Activated T-cell treated with anti-CD3 and anti-CD28 coated beads for 4 hours (primary cell): ENCODE results near the gene FERMT2.

Experiments
- DNase-seq: peaks from one replicate; pipeline ENCODE4 v3.0.0-alpha.2; 2020

The FERMT2 gene

GRCh38 chr14:52860910-52861309, 89.9 kb downstream of the FERMT2 start:
- no peak for DNase-seq

GRCh38 chr14:52860209-52860608, 90.6 kb downstream of the FERMT2 start:
- no peak for DNase-seq

DNA sequence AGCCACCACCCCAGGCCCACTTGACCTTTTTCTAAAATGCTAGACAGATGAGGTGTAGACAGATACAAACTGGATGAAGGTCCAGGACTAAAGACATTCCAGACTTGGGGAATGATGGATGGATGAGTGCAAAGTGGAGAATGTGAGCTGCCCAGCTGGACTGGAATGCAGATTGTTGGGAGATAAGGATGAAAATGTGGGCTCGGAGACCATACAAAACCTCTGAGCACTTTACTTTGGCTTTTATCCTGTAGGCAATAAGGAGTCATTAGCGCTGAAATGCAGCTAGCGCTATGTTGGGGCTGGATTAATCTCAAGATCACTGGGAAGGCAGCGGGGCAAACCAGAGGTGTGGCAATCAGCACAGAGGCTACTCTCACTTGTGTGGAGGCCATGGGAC, 94.7 kb downstream of the FERMT2 start:
- no peak for DNase-seq

GRCh38 chr14:52853522-52853854, 97.4 kb downstream of the FERMT2 start:
- no peak for DNase-seq

DNA sequence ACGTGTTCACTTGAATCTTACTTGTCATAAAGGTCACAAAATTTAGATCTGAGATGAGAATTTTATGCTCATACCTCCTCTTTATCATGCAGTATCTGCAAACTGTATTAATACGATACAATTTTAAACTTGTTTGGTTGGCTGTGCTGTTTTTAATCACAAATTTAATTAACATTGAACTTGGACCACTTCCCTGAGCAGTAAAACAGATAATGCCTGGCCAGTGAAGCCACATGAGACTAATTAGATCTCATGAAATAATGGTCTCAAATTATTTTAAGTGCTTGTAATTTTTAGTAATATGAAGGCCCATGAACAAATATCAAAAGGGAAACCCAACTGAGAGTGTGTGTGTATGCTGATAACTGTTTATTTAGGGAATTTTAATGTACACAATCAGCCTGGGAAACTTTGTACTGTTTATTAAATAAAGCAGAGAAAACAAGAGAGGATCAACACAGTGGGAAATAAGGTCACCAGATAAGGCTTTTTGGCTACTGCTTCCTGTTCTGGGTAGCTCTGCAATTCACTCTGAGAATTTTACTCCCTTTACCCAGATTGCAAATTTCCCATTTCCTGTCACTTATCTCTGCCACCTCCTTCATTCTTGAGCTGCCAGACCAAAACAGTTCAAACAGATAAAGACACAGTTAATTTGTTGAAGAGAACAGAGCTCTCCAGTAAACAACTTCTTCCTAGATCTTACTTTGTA, 97.9 kb downstream of the FERMT2 start:
- DNase-seq: no peak

- DNase-seq: no peak
These were observed 100.4 kb downstream of the FERMT2 start for GRCh38 chr14:52850451-52850909.

DNA sequence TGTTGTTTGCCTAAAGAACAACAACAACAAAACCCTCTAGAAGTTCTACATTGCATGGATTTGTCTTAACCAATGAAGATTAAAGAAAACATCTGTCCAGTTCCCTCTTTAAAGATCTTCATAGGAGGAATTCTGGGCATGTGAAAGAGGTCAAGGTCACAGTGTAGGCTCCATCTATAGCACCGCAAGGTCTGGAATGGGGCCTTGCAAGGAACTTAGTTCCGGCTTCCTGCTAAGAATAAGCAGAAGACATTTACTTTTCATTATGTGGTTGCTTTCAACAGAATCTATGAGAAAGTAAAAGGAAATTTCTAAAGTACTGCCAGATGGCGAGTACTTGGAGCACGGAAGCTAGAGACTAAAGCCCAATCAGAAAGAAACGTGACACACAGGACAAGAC, 102.2 kb downstream of the FERMT2 start:
- no peak for DNase-seq

- no peak for DNase-seq
These were observed 104.3 kb downstream of the FERMT2 start for GRCh38 chr14:52846591-52846990.

- DNase-seq: no peak
These were observed 105.8 kb downstream of the FERMT2 start for GRCh38 chr14:52845081-52845480.

GRCh38 chr14:52844262-52845060, 106.4 kb downstream of the FERMT2 start:
- no peak for DNase-seq

GRCh38 chr14:52840877-52841276, 110.0 kb downstream of the FERMT2 start:
- DNase-seq: no peak

DNA sequence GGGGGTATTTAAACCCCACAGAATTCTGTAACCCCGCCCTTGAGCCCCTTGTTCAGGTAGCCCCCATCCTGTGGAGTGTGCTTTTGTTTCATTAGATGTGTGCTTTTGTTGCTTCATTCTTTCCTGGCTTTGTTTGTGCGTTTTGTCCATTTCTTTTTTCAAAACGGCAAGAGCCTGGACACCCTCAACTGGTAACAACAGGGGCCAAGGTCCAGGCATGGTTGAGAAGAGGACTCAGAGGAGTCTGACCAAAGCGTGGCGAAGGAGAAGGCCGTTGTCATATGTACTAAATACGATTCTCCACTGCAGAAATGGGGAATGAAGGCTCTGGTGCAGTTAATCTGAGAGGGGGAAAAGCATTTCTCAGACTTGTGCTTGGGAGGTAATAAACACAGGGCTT, 113.4 kb downstream of the FERMT2 start:
- no peak for DNase-seq

DNA sequence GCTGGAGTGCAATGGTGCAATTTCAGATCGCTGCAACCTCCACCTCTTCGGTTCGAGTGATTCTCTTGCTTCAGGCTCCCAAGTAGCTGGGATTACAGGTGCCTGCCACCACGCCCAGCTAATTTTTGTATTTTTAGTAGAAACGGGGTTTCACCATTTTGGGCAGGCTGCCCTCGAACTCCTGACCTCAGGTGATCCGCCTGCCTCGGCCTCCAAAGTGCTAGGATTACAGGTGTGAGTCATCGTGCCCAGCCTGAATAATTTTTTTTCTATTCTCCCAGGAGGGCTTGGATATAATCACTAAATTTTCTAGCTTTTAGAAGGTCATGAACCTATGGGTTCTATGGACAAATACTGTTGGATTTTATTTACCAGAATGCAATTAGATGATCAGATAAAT, 114.8 kb downstream of the FERMT2 start:
- no peak for DNase-seq

DNA sequence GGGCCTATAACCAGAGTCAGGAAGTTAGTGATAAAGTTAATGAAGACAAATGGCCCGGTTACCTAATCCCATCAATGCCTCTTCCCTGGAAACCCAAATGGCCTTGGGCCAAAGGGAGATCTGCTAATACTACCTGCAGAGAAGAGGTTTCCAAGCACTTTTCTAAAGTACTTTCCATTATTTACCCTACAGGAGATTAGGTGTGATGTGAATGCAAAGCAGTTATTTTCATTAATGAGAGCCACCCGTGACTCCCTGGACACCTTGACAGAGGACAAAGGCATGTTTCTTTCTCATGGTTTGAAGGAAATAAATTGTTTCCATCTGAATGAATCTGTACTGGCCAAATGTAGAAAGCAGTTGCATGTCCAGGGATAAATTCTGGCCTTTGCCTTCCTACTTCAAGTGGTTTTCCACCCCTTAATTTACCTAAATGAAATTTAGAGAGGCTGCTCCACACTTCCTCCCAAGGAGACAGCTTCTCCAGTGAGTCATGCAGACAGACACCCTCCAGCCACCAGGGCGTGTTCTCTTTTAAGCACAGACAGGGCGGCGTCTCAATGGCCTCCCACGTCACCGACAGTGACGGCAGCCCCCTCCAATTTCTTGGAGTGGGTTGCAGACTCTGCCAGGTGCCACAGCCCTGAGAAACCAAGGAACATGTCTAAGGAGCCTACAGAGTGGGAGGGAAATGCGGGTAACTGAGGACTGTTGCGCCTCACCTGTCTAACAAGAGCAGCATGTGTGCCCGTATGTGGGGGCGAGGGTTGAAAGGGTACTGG, 115.5 kb downstream of the FERMT2 start:
- DNase-seq: no peak

DNA sequence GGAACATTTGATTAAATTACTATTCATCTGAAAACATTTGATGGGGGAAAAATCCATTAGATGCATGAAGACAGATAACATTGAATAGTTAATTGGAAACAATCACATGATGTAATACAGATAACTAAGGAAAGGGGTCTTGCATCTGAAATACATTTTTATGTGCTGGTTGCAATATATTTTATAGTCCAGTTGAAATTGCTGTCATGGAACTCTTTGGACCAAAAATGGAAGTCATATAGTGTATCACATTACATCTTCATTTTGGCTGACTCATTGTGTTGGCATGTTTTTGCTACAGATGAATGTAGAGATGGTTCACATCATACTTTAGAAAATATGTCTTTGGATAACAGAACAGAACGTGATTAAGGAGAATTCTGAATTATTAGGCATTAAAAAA, 116.4 kb downstream of the FERMT2 start:
- DNase-seq: no peak

DNA sequence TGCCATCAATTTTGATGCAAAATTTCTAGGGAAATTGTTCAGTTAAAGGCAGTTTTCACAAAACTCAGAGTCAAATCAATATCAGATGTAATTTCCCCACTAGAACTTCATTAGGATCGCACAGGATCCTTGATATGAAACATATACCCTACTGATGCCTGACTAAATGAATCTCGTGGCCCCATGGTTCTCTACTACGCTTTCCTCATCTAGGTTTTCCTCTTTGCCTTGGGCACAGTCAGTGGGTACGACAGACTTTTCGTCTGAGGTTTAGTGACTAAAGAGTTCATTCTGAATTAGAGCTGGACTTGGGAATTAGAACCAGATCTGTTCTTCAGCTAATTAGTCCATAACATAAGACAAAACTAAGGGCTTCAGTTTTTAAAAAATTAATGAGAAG, 117.0 kb downstream of the FERMT2 start:
- DNase-seq: no peak

- DNase-seq: no peak
These were observed 121.2 kb downstream of the FERMT2 start for GRCh38 chr14:52829527-52830185.

GRCh38 chr14:52827426-52827825, 123.4 kb downstream of the FERMT2 start:
- DNase-seq: no peak

DNA sequence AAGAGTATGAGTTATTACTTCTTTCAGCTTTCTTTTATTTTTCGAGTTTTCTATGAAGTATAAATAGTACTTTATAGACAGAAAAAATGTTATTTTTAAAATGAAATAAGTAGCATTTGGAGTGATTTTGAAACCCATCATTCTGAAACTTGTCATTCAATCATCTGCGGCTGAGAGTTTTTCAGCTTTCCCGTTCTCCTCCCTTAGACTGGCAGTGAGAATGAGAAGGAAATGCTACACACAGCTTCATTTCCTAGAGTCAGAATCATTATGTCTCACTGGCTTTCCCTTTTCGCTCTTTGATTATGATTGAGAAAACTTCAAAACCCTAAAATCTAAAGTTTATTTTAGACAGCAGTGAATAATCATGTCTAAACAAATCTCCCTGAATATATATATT, 125.8 kb downstream of the FERMT2 start:
- DNase-seq: no peak

DNA sequence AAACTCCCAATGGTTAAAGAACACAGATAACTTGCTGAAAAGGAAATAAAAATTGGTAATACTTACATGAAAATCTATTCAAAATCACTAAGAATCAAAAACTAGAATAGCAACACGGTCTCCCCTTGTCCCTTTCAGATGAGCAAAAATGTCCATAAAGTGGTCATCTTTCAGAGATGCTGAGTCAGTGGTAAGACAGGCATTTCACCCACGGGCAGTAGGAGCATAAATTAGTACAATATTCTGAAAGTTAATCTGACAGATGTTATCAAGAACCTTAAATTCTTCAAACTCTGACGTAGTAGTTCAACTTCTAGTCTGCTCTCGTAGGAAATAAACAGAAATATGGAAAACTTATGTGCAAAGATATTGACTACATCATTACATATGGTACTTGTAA, 126.4 kb downstream of the FERMT2 start:
- no peak for DNase-seq

- no peak for DNase-seq
These were observed 129.0 kb downstream of the FERMT2 start for GRCh38 chr14:52821805-52822250.

DNA sequence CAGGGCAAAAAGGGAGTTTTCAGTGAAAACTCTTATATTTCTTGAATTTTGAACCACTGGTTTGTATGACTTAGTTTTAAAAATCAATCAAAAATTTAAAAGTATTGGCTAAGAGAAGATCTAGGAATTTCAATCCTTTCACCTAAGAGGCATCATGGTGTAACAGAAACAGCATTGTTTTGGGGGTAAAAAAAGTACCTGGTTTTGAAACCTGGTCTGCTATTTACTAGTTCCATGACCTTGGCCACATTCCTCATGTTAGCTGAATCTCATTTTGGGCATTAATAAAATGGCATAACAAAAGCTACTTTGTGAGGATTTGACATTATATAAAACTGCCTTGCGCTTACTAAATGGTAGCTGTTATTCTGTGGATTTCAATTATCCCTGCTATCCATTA, 142.7 kb downstream of the FERMT2 start:
- DNase-seq: no peak
